Measurements from ENCODE around the gene SUMF1. TPM values are rescaled to one million over a fixed set of nuclear protein-coding genes. Genes with fewer than 3 reads are reported as not detected.

Gene SUMF1
- total and polyA plus RNA-seq, 2 of the 4 experiments (the other 2 are of a cell fraction) = 26.3 to 38.4 TPM

- DNase-seq (no peak), ATAC-seq (ENCODE audit: low read depth) (no peak)
- Histone ChIP-seq H3K79me1 (ENCODE audit: low read depth in 1 of 2, low read length in 2 of 2) (peaks cover 6 to 7% of the 10 kb centered on the region in 2 experiments), H4K8ac (ENCODE audit: low read depth in 2 of 2, low read length in 2 of 2) (no peak overlapping the region), H3K56ac (ENCODE audit: extremely low read depth, insufficient read depth, low read length) (no peak overlapping the region), H3K9ac (ENCODE audit: low read depth, low read length) (no peak overlapping the region), H4K5ac (ENCODE audit: low read depth, low read length) (no peak overlapping the region), H3K9me1 (ENCODE audit: insufficient read depth, low read length) (no peaks in the 10 kb centered on the region), H3K23ac (ENCODE audit: low read depth, low read length) (no peak overlapping the region), H3K4me2 (ENCODE audit: low read depth, low read length) (no peak overlapping the region), H3K27me3 (ENCODE audit: control insufficient read depth, insufficient read depth, low read length) (no peaks in the 10 kb centered on the region), H2AK5ac (ENCODE audit: low read depth, low read length) (no peak overlapping the region), H2AFZ (replicated peaks; ENCODE audit: low read length, poor library complexity) (no peak overlapping the region), H3K14ac (replicated peaks; ENCODE audit: low read depth, low read length) (no peak overlapping the region), H3K4me3 (ENCODE audit: insufficient read depth, low read depth, low read length) (no peak overlapping the region), H2BK120ac (ENCODE audit: low read depth, low read length) (no peak overlapping the region), H2BK5ac (ENCODE audit: low read depth, low read length, poor library complexity, severe bottlenecking) (no peak overlapping the region), H3K27ac (ENCODE audit: insufficient read depth, low read length) (no peak overlapping the region), H2AK9ac (replicated peaks; ENCODE audit: low read depth, low read length, poor library complexity) (no peak overlapping the region), H3K9me3 (ENCODE audit: control insufficient read depth, insufficient read depth, low read length) (no peaks in the 10 kb centered on the region), H4K20me1 (ENCODE audit: insufficient read depth, low read length) (no peaks in the 10 kb centered on the region), H3K4me1 (ENCODE audit: control insufficient read depth, insufficient read depth, low read length) (no peaks in the 10 kb centered on the region), H3K18ac (ENCODE audit: low read depth, low read length) (no peak overlapping the region), H2BK20ac (ENCODE audit: low read depth, low read length) (no peak overlapping the region), H3K36me3 (ENCODE audit: control insufficient read depth, insufficient read depth, low read length) (no peaks in the 10 kb centered on the region), H2BK15ac (ENCODE audit: low read depth, low read length) (no peak overlapping the region), H3K4ac (ENCODE audit: low read depth, low read length) (no peak overlapping the region), H4K91ac (ENCODE audit: insufficient read depth, low read depth, low read length) (no peak overlapping the region)
- in situ Hi-C loops (cut with MboI; ENCODE audit: low sequenced_read_pairs) (no loop called here), dilution Hi-C loops (cut with HindIII; ENCODE audit: low sequenced_read_pairs, unreplicated experiment) (no loop called here), intact Hi-C loops (cut with micrococcal nuclease) (no loop called here)
- TF ChIP-seq RFX5 (IDR thresholded peaks at IDR 0.05; ENCODE audit: low read depth, low read length) (no peak), RAD21 (IDR thresholded peaks at IDR 0.05; ENCODE audit: low read length) (no peak), RCOR1 (IDR thresholded peaks at IDR 0.05; ENCODE audit: insufficient replicate concordance, low read length) (no peak), MXI1 (IDR thresholded peaks at IDR 0.05; ENCODE audit: borderline replicate concordance, low read depth, low read length) (no peak), FOS (IDR thresholded peaks at IDR 0.05; ENCODE audit: low read depth, low read length) (no peak), CEBPB (IDR thresholded peaks at IDR 0.05; ENCODE audit: low read depth, low read length) (no peak), CHD1 (IDR thresholded peaks at IDR 0.05; ENCODE audit: low read depth, low read length) (no peak), ELK1 (IDR thresholded peaks at IDR 0.05; ENCODE audit: borderline replicate concordance, low read depth, low read length) (no peak), SMC3 (IDR thresholded peaks at IDR 0.05; ENCODE audit: low read depth, low read length) (no peak), NFE2L2 (IDR thresholded peaks at IDR 0.05; ENCODE audit: low read depth, low read length) (no peak), MAFK (IDR thresholded peaks at IDR 0.05; ENCODE audit: low read depth, low read length) (no peak), MAZ (IDR thresholded peaks at IDR 0.05; ENCODE audit: borderline replicate concordance, low read depth, low read length) (no peak)
- TF ChIP-seq, protein P1, sequence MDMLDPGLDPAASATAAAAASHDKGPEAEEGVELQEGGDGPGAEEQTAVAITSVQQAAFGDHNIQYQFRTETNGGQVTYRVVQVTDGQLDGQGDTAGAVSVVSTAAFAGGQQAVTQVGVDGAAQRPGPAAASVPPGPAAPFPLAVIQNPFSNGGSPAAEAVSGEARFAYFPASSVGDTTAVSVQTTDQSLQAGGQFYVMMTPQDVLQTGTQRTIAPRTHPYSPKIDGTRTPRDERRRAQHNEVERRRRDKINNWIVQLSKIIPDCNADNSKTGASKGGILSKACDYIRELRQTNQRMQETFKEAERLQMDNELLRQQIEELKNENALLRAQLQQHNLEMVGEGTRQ (IDR thresholded peaks at IDR 0.05; ENCODE audit: low read depth, low read length) = no peak
- TF ChIP-seq, protein P2, sequence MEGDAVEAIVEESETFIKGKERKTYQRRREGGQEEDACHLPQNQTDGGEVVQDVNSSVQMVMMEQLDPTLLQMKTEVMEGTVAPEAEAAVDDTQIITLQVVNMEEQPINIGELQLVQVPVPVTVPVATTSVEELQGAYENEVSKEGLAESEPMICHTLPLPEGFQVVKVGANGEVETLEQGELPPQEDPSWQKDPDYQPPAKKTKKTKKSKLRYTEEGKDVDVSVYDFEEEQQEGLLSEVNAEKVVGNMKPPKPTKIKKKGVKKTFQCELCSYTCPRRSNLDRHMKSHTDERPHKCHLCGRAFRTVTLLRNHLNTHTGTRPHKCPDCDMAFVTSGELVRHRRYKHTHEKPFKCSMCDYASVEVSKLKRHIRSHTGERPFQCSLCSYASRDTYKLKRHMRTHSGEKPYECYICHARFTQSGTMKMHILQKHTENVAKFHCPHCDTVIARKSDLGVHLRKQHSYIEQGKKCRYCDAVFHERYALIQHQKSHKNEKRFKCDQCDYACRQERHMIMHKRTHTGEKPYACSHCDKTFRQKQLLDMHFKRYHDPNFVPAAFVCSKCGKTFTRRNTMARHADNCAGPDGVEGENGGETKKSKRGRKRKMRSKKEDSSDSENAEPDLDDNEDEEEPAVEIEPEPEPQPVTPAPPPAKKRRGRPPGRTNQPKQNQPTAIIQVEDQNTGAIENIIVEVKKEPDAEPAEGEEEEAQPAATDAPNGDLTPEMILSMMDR (conservative IDR thresholded peaks at IDR 0.05; ENCODE audit: low read depth, low read length) = no peak
- ChIA-PET POLR2A (ENCODE audit: unreplicated experiment) (no interaction called here), CTCF (no interaction called here)
- BruUV-seq (replicated peaks) = no TSS peak
- WGBS, 2 experiments (ENCODE audit: extremely low coverage in 2 of 2, insufficient read length in 1 of 2) = no CpG with 5 or more reads among the region's 1 CpG
These were observed 2.5 kb downstream of the SUMF1 start for GRCh38 chr3:4464576-4464975.
